ENCODE results near the gene PPP1R16B. TPM values are rescaled to one million over a fixed set of nuclear protein-coding genes. Genes with fewer than 3 reads are reported as not detected.

PPP1R16B gene
- total RNA-seq, 1 donor from 2014 or later: 0.15 TPM

GRCh38 chr20:38827770-38828281, 22.3 kb downstream of the PPP1R16B start:
- DNase-seq (ENCODE audit: low read depth): no peak

- no peak for DNase-seq (ENCODE audit: low read depth)
These were observed 23.2 kb downstream of the PPP1R16B start for GRCh38 chr20:38828514-38829295.

- DNase-seq (ENCODE audit: low read depth): no peak
These were observed 23.9 kb downstream of the PPP1R16B start for GRCh38 chr20:38829296-38829875.

GRCh38 chr20:38830356-38830755, 24.9 kb downstream of the PPP1R16B start:
- DNase-seq (ENCODE audit: low read depth): no peak

GRCh38 chr20:38831049-38831691, 25.7 kb downstream of the PPP1R16B start:
- no peak for DNase-seq (ENCODE audit: low read depth)

GRCh38 chr20:38831995-38832620, 26.6 kb downstream of the PPP1R16B start:
- DNase-seq (ENCODE audit: low read depth): no peak

- no peak for DNase-seq (ENCODE audit: low read depth)
These were observed 27.8 kb downstream of the PPP1R16B start for GRCh38 chr20:38833154-38833856.

GRCh38 chr20:38833857-38834164, 28.3 kb downstream of the PPP1R16B start:
- DNase-seq (ENCODE audit: low read depth): no peak

GRCh38 chr20:38834868-38835267, 29.4 kb downstream of the PPP1R16B start:
- DNase-seq (ENCODE audit: low read depth): no peak

- DNase-seq (ENCODE audit: low read depth): no peak
These were observed 30.3 kb downstream of the PPP1R16B start for GRCh38 chr20:38835792-38836191.

- DNase-seq (ENCODE audit: low read depth): no peak
These were observed 31.5 kb downstream of the PPP1R16B start for GRCh38 chr20:38836991-38837390.

- no peak for DNase-seq (ENCODE audit: low read depth)
These were observed 32.8 kb downstream of the PPP1R16B start for GRCh38 chr20:38838326-38838725.

- no peak for DNase-seq (ENCODE audit: low read depth)
These were observed 34.1 kb downstream of the PPP1R16B start for GRCh38 chr20:38839563-38839962.

- DNase-seq (ENCODE audit: low read depth): no peak
These were observed 34.8 kb downstream of the PPP1R16B start for GRCh38 chr20:38840053-38840893.

- no peak for DNase-seq (ENCODE audit: low read depth)
These were observed 35.5 kb downstream of the PPP1R16B start for GRCh38 chr20:38840894-38841470.

- no peak for DNase-seq (ENCODE audit: low read depth)
These were observed 36.1 kb downstream of the PPP1R16B start for GRCh38 chr20:38841570-38841969.

- DNase-seq (ENCODE audit: low read depth): no peak
These were observed 36.5 kb downstream of the PPP1R16B start for GRCh38 chr20:38842026-38842425.

- no peak for DNase-seq (ENCODE audit: low read depth)
These were observed 37.1 kb downstream of the PPP1R16B start for GRCh38 chr20:38842558-38842981.

GRCh38 chr20:38843346-38843745, 37.8 kb downstream of the PPP1R16B start:
- no peak for DNase-seq (ENCODE audit: low read depth)

GRCh38 chr20:38844963-38845362, 39.5 kb downstream of the PPP1R16B start:
- DNase-seq (ENCODE audit: low read depth): no peak

GRCh38 chr20:38847840-38848239, 42.3 kb downstream of the PPP1R16B start:
- DNase-seq (ENCODE audit: low read depth): no peak
